Endothelial cell of umbilical vein (primary cell): ENCODE measurements around the gene FAM136A. TPM values are rescaled to one million over a fixed set of nuclear protein-coding genes. Genes with fewer than 3 reads are reported as not detected.
A peak's percentile ranks its signal among the peaks of the same experiment; 100 is the strongest.

Experiments used
- BruUV-seq: library from RNA; stranded (reverse); fragments of 400-500 nt; replicated peaks from 2 replicates; lab custom pipeline; 2021; lab: Mats Ljungman, UMichigan
- CTCF ChIA-PET: fragments of 300-600, 350-600 bp; sonication (Branson Sonifier 250); formaldehyde crosslinking; loops from one replicate; lab custom pipeline; 2021; ENCODE audit warnings: antibody characterized with exemption, inconsistent platforms; lab: Charles Lee
- POLR2A ChIA-PET: fragments of 300-600, 350-600 bp; sonication (Branson Sonifier 250); formaldehyde crosslinking; loops from one replicate; lab custom pipeline; 2021; ENCODE audit warnings: antibody characterized with exemption, inconsistent platforms; lab: Charles Lee
- DNase-seq: peaks from one replicate; pipeline ENCODE4 v3.0.0-alpha.2; 2011; ENCODE audit warnings: low read depth, low spot score
- FAIRE-seq: peaks from 2 replicates; lab custom pipeline; 2011; peaks lifted over from hg19 to GRCh38; lab: Jason Lieb, UNC
- H2AFZ ChIP-seq: 2 replicates; pipeline ENCODE4 v1.6.0; 2012; ENCODE audit warnings: low read depth, low read length, control low read depth, inconsistent platforms
- H3K27ac ChIP-seq: 2 replicates; pipeline ENCODE4 v1.5.1; 2011; ENCODE audit warnings: low read depth, mild to moderate bottlenecking, control low read depth, low read length, moderate library complexity; ENCODE audit not compliant: insufficient read depth
- H3K27me3 ChIP-seq, 2 experiments: 2 replicates each; pipeline versions ENCODE4 v1.6.0 to v1.6.1; 2011; ENCODE audit warnings: low read length in 2 of 2, mixed read lengths in 1 of 2; ENCODE audit not compliant: control insufficient read depth in 2 of 2, insufficient read depth in 2 of 2
- H3K36me3 ChIP-seq, 2 experiments: 2 replicates in 1 of 2; 3 replicates in 1 of 2; pipeline ENCODE4 v1.5.1; 2011; ENCODE audit warnings: low read length in 2 of 2, mild to moderate bottlenecking in 1 of 2, moderate library complexity in 1 of 2; ENCODE audit not compliant: control insufficient read depth in 2 of 2, insufficient read depth in 2 of 2; ENCODE audit errors: extremely low read depth in 1 of 2
- H3K4me1 ChIP-seq: 3 replicates; pipeline ENCODE4 v1.5.1; 2011; ENCODE audit warnings: mild to moderate bottlenecking, low read length; ENCODE audit not compliant: control insufficient read depth, insufficient read depth; ENCODE audit errors: extremely low read depth
- H3K4me2 ChIP-seq: 2 replicates; pipeline ENCODE4 v1.6.1; 2011; ENCODE audit warnings: low read length, control low read depth, mixed read lengths; ENCODE audit not compliant: insufficient read depth
- H3K4me3 ChIP-seq, 3 experiments: fragments of 200-600 bp in 1 of 3; sonication (generic), shearing (Covaris generic) in 1 of 3; replicated peaks in 1 of 3; 2 replicates each; pipeline ENCODE4 v1.5.1; 2011 to 2016; ENCODE audit warnings: control low read depth in 3 of 3, low read length in 3 of 3, mild to moderate bottlenecking in 2 of 3, inconsistent platforms in 1 of 3, low read depth in 1 of 3, moderate library complexity in 1 of 3; ENCODE audit not compliant: insufficient read depth in 1 of 3
- H3K79me2 ChIP-seq: 2 replicates; pipeline ENCODE4 v1.6.0; 2012; ENCODE audit warnings: low read length, inconsistent platforms; ENCODE audit not compliant: control insufficient read depth, insufficient read depth
- H3K9ac ChIP-seq: replicated peaks from 2 replicates; pipeline ENCODE3; 2011; ENCODE audit warnings: low read length, control low read depth; ENCODE audit not compliant: insufficient read depth; ENCODE audit errors: extremely low read depth
- H3K9me1 ChIP-seq: replicated peaks from 3 replicates; pipeline ENCODE4 v1.6.0; 2011; ENCODE audit warnings: mild to moderate bottlenecking, low read length; ENCODE audit not compliant: control insufficient read depth, insufficient read depth; ENCODE audit errors: extremely low read depth
- H3K9me3 ChIP-seq: replicated peaks from 2 replicates; pipeline ENCODE4 v1.5.1; 2012; ENCODE audit warnings: low read length, inconsistent platforms; ENCODE audit not compliant: control insufficient read depth, insufficient read depth
- H4K20me1 ChIP-seq: replicated peaks from 2 replicates; pipeline ENCODE3; 2011; ENCODE audit warnings: mild to moderate bottlenecking, low read length; ENCODE audit not compliant: control insufficient read depth, insufficient read depth; ENCODE audit errors: extremely low read depth
- CTCF ChIP-seq, 2 donors: IDR thresholded peaks; 1 replicate in 1 of 2; 2 replicates in 1 of 2; pipeline ENCODE4 v1.5.1; 2011; ENCODE audit warnings: low read length in 2 of 2, mild to moderate bottlenecking in 2 of 2, moderate library complexity in 2 of 2, control low read depth in 1 of 2, inconsistent platforms in 1 of 2, low read depth in 1 of 2; ENCODE audit not compliant: insufficient read depth in 1 of 2; ENCODE audit errors: extremely low read depth in 1 of 2
- JUN ChIP-seq: IDR thresholded peaks from 2 replicates; pipeline ENCODE4 v1.6.1; 2011; ENCODE audit warnings: borderline replicate concordance, low read depth; ENCODE audit not compliant: insufficient read length, insufficient read depth
- POLR2A ChIP-seq: IDR thresholded peaks from 2 replicates; pipeline ENCODE4 v1.6.1; 2012; ENCODE audit warnings: low read depth, mild to moderate bottlenecking, control low read depth, low read length
- dilution Hi-C: fragments of 300-500 bp; cut with MboI; formaldehyde crosslinking; loops from one replicate; pipeline ENCODE4 v1.15.0; 2019; ENCODE audit warnings: low sequenced_read_pairs; ENCODE audit not compliant: extremely low pct_ligation_motif_present
- intact Hi-C: fragments of 100-400 bp; cut with micrococcal nuclease; formaldehyde crosslinking; loops from one replicate; pipeline ENCODE4 v1.10.0; 2022
- microRNA counts: library from miRNA; unstranded; fragments of <30 nt; microRNA quantifications from one replicate; lab custom pipeline; 2016
- microRNA-seq: library from miRNA; unstranded; fragments of <30 nt; microRNA quantifications from one replicate; pipeline ENCODE4 v1.2.0, GENCODE V29; 2021; ENCODE audit warnings: borderline number of aligned reads, borderline replicate concordance
- polyA plus RNA-seq, 4 experiments: library from polyadenylated mRNA; depleted of rRNA in 3 of 4; stranded (reverse) in 3 of 4; unstranded in 1 of 4; fragments of >200 nt; gene quantifications; 2 replicates each; pipeline versions ENCODE4 v1.2.1 to v1.2.3, GENCODE V29; 2011 to 2012; ENCODE audit warnings: missing spikeins in 1 of 4
- small RNA-seq: library from RNA; depleted of rRNA; stranded (forward); fragments of <200 nt; gene quantifications from one replicate; pipeline ENCODE3, GENCODE V24; 2012; ENCODE audit warnings: low replicate concordance, low read depth; ENCODE audit not compliant: insufficient read depth, insufficient read length
- total RNA-seq: library from RNA; stranded (reverse); gene quantifications from 2 replicates; pipeline ENCODE4 v1.2.3, GENCODE V29; 2021

Gene FAM136A
- total and polyA plus RNA-seq, 2 donors (not counting 3 experiments of a cell fraction or from before 2014, with no cell fraction given) = 28.3 to 42.4 TPM

GRCh38 chr2:70247364-70248180 is 54.3 kb downstream of the FAM136A start:
- H3K27me3 ChIP-seq = no peaks in the 10 kb centered on the region
- no peaks in the 10 kb centered on the region for H3K9me3 ChIP-seq
- no peaks in the 10 kb centered on the region for H3K36me3 ChIP-seq
- peak overlapping the region; percentile 2 for H2AFZ ChIP-seq
- DNase-seq = peak; percentile 47
- no TSS peak for BruUV-seq
- FAIRE-seq = peak; percentile 38
- H3K27ac ChIP-seq = peak overlapping the region; percentile 82
- ChIA-PET POLR2A (interaction anchor here (0.5 to 1.4 kb wide), 4 partner anchors 10 to 448 kb away, joined by 3 to 11 read pairs (median 4); partner anchors contain the start of genes C2orf42 and PCYOX1), CTCF (interaction anchor here (1.0 kb wide), 1 partner anchor 523 kb away, joined by 3 read pairs; no protein-coding TSS in a partner anchor)
- intact Hi-C loops (loop anchor here (2.0 to 10.0 kb wide), 4 partner anchors 45 to 333 kb away; partner anchors contain the start of genes MXD1, PCBP1 and SNRPG), dilution Hi-C loops (no loop called here)
- peak overlapping the region; percentile 95 for H3K9ac ChIP-seq
- peaks cover 23% of the 10 kb centered on the region for H3K4me1 ChIP-seq
- H3K79me2 ChIP-seq = peaks cover 58% of the 10 kb centered on the region
- H3K4me2 ChIP-seq = peak overlapping the region; percentile 96
- no peak for TF ChIP-seq CTCF (IDR thresholded peaks at IDR 0.05; ENCODE audit: extremely low read depth in 1 of 2, insufficient read depth in 1 of 2, low read depth in 1 of 2, low read length in 2 of 2)
- TF ChIP-seq POLR2A = peak; percentile 27
- TF ChIP-seq JUN = no peak
- H3K9me1 ChIP-seq = no peaks in the 10 kb centered on the region
- peak overlapping the region; percentile 75 to 100 (median 97) for H3K4me3 ChIP-seq
- H4K20me1 ChIP-seq = peaks cover 11% of the 10 kb centered on the region

MicroRNA genes within 50 kb of the gene (microRNA counts, 767-probe panel; counts per million panel counts)
- 723 counts per million, percentile 96 among the panel's probes with 10 or more counts for microRNA hsa-miR-1285-3p (lab: Ali Mortazavi, UCI)

Small RNA genes within 50 kb of the gene (microRNA-seq; reads per million reads assigned to microRNA genes)
- not detected for gene MIR1285-2

Small RNA genes within 50 kb of the gene (small RNA-seq; reads per million reads assigned to genes)
- gene AC016700.2 (not detected), gene MIR1285-2 (not detected)

Other genes starting within 250 kb of the FAM136A start
- gene PCBP1, start 214.6 kb downstream of the FAM136A start, total RNA-seq = 342 and 360 TPM in 2 replicates
- 181 and 196 TPM in 2 replicates for gene PCBP1, start 214.6 kb downstream of the FAM136A start, polyA plus RNA-seq
- gene C2orf42, start 111.0 kb downstream of the FAM136A start, total RNA-seq = 12.0 and 13.1 TPM in 2 replicates
- gene C2orf42, start 111.0 kb downstream of the FAM136A start, polyA plus RNA-seq = 6.8 and 7.9 TPM in 2 replicates
- 140 and 163 TPM in 2 replicates for gene TIA1, start 53.4 kb downstream of the FAM136A start, total RNA-seq
- 49.8 and 60.2 TPM in 2 replicates for gene TIA1, start 53.4 kb downstream of the FAM136A start, polyA plus RNA-seq
- gene PCYOX1, start 43.9 kb downstream of the FAM136A start, total RNA-seq = 43.9 and 44.0 TPM in 2 replicates
- 7.9 and 12.0 TPM in 2 replicates for gene PCYOX1, start 43.9 kb downstream of the FAM136A start, polyA plus RNA-seq
- 310 and 326 TPM in 2 replicates for gene SNRPG, start 8.3 kb downstream of the FAM136A start, total RNA-seq
- gene SNRPG, start 8.3 kb downstream of the FAM136A start, polyA plus RNA-seq = 93.2 and 188 TPM in 2 replicates